Cardiac muscle cell (in vitro differentiated cells and primary cell): ENCODE measurements around the gene GDAP2. TPM values are rescaled to one million over a fixed set of nuclear protein-coding genes. Genes with fewer than 3 reads are reported as not detected.

Experiments
- DNase-seq, 2 donors: peaks; one replicate each; pipeline versions ENCODE4 v3.0.0 to v3.0.0-alpha.2; 2010 to 2017; ENCODE audit warnings: low read depth in 1 of 2, low spot score in 1 of 2
- H3K27ac ChIP-seq: fragments of 200-600 bp; sonication (generic); 2 replicates; pipeline ENCODE4 v1.5.1; 2016
- H3K27me3 ChIP-seq: fragments of 200-600 bp; sonication (generic); 2 replicates; pipeline ENCODE4 v1.6.0; 2016; ENCODE audit warnings: control low read depth
- H3K36me3 ChIP-seq: fragments of 200-600 bp; sonication (generic); 2 replicates; pipeline ENCODE4 v1.5.1; 2016; ENCODE audit warnings: control low read depth
- H3K4me1 ChIP-seq: fragments of 200-600 bp; sonication (generic); 2 replicates; pipeline ENCODE4 v1.8.1; 2017; ENCODE audit warnings: low read depth, mild to moderate bottlenecking, mixed run types
- H3K4me3 ChIP-seq: fragments of 200-600 bp; sonication (generic); 2 replicates; pipeline ENCODE4 v1.5.1; 2016; ENCODE audit warnings: mild to moderate bottlenecking
- H3K9me3 ChIP-seq: fragments of 200-600 bp; sonication (generic); 2 replicates; pipeline ENCODE4 v1.5.1; 2017; ENCODE audit warnings: low read depth, mild to moderate bottlenecking, control low read depth
- CTCF ChIP-seq: IDR thresholded peaks from 2 replicates; pipeline ENCODE4 v1.5.1; 2012; ENCODE audit warnings: low read depth, mild to moderate bottlenecking, low read length
- polyA plus RNA-seq: library from polyadenylated mRNA; unstranded; fragments of >200 nt; fragmentation: Nextera tagmentation; extraction: Ambion mirVana; gene quantifications from 2 replicates; pipeline ENCODE4 v1.2.1, GENCODE V29; 2016
- total RNA-seq: library from RNA; depleted of rRNA; stranded (reverse); fragments of >200 nt; gene quantifications from 2 replicates; pipeline ENCODE4 v1.2.3, GENCODE V29; 2016

GDAP2 gene
- total and polyA plus RNA-seq, 2 experiments from 2014 or later = 9.1 to 16.5 TPM

GRCh38 chr1:117824616-117825015, 104.8 kb downstream of the GDAP2 start:
- H3K36me3 ChIP-seq = no peaks in the 10 kb centered on the region
- H3K4me3 ChIP-seq = no peak overlapping the region
- no peak overlapping the region for H3K27ac ChIP-seq
- H3K27me3 ChIP-seq = no peaks in the 10 kb centered on the region
- no peaks in the 10 kb centered on the region for H3K9me3 ChIP-seq
- H3K4me1 ChIP-seq = no peaks in the 10 kb centered on the region
- TF ChIP-seq CTCF = no peak
- DNase-seq = no peak

DNA sequence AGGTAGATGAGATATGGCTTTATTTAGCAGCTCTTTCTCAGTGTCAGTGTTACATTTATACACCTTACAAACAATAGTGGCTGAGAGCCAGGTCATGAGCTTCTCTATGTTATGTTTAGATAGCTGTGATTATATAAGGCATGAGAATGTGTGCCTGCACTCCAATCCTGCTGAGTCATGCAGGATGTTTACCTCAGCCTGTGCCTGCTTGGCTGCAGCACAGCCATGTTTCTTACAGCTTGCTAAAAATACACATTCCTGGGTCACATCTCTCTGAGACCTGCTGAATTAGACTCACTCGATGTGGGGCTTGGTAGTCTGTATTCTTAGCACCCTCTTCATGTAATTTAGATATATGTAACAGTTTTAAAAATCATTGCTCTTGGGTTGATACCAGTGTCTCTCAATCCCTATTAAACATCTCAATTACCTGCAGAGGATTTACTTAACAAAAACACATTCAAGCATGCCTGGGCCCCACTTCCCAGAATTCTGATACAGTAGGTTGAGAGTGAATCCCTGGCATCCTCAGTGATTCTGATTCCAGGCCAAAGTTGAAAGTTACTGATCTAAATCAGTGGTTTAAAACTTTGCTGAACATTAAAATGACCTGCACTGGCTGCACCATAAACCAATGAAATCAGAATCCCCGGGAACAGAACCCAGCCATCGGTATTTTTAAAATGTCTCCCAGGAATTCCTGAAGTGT, 107.5 kb downstream of the GDAP2 start:
- H3K4me3 ChIP-seq = no peak overlapping the region
- no peaks in the 10 kb centered on the region for H3K9me3 ChIP-seq
- H3K27me3 ChIP-seq = no peaks in the 10 kb centered on the region
- H3K4me1 ChIP-seq = no peaks in the 10 kb centered on the region
- DNase-seq = peak in 1 of 2 donors; percentile 92
- H3K36me3 ChIP-seq = no peaks in the 10 kb centered on the region
- no peak for TF ChIP-seq CTCF
- H3K27ac ChIP-seq = no peak overlapping the region

GRCh38 chr1:117821382-117821755, 108.1 kb downstream of the GDAP2 start:
- H3K4me3 ChIP-seq = no peak overlapping the region
- no peaks in the 10 kb centered on the region for H3K27me3 ChIP-seq
- no peak for DNase-seq
- H3K36me3 ChIP-seq = no peaks in the 10 kb centered on the region
- TF ChIP-seq CTCF = no peak
- H3K27ac ChIP-seq = no peak overlapping the region
- H3K4me1 ChIP-seq = no peaks in the 10 kb centered on the region
- no peaks in the 10 kb centered on the region for H3K9me3 ChIP-seq

GRCh38 chr1:117820694-117821381, 108.6 kb downstream of the GDAP2 start:
- Histone ChIP-seq H3K4me3 (no peak overlapping the region), H3K4me1 (no peaks in the 10 kb centered on the region), H3K36me3 (no peaks in the 10 kb centered on the region), H3K27me3 (no peaks in the 10 kb centered on the region), H3K9me3 (no peaks in the 10 kb centered on the region), H3K27ac (no peak overlapping the region)
- TF ChIP-seq CTCF = no peak
- no peak for DNase-seq

DNA sequence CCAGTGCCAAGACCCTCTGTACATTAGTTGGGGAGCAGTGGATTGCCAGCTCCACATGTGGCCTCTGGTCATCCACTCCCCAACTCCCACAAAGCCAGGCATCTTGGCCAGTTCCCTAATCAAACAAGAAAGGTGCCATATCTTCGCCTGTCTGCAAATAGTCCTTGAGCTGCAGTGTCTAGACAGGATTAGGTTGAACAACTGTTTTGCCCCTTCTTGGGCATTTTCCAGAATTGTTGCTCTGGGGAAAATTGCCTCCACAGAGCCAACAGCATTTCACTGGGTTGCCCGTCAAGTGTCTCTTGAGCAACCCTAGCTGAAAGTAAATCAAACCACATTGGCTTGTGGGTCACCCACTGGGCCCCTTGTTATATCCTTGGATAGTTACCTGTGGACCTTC, 109.3 kb downstream of the GDAP2 start:
- TF ChIP-seq CTCF = no peak
- no peak for DNase-seq
- Histone ChIP-seq H3K9me3 (no peaks in the 10 kb centered on the region), H3K27me3 (no peaks in the 10 kb centered on the region), H3K27ac (no peak overlapping the region), H3K36me3 (no peaks in the 10 kb centered on the region), H3K4me3 (no peak overlapping the region), H3K4me1 (no peaks in the 10 kb centered on the region)
